BE2C (cell line): ENCODE measurements around the gene RRP8.

Experiments
- DNase-seq: peaks from one replicate; pipeline ENCODE4 v3.0.0-alpha.2; 2020
- H3K27me3 ChIP-seq: fragments of 250-450 bp; sonication (Bioruptor Pico); 2 replicates; pipeline ENCODE4 v1.5.1; 2020; ENCODE audit warnings: mild to moderate bottlenecking
- H3K36me3 ChIP-seq: fragments of 250-450 bp; sonication (Bioruptor Pico); 2 replicates; pipeline ENCODE4 v1.5.1; 2020; ENCODE audit warnings: mild to moderate bottlenecking
- H3K4me1 ChIP-seq: fragments of 250-450 bp; sonication (Bioruptor Pico); 2 replicates; pipeline ENCODE4 v1.5.1; 2020
- H3K4me3 ChIP-seq: 2 replicates; pipeline ENCODE4 v1.5.1; 2011; ENCODE audit warnings: low read depth, low read length
- H3K9me3 ChIP-seq: fragments of 250-450 bp; sonication (Bioruptor Pico); 2 replicates; pipeline ENCODE4 v1.5.1; 2020
- TF ChIP-seq, protein P1 (sequence below): IDR thresholded peaks from 2 replicates; pipeline ENCODE4 v1.5.1; 2012; ENCODE audit warnings: mild to moderate bottlenecking, low read depth, low read length

Gene RRP8

DNA sequence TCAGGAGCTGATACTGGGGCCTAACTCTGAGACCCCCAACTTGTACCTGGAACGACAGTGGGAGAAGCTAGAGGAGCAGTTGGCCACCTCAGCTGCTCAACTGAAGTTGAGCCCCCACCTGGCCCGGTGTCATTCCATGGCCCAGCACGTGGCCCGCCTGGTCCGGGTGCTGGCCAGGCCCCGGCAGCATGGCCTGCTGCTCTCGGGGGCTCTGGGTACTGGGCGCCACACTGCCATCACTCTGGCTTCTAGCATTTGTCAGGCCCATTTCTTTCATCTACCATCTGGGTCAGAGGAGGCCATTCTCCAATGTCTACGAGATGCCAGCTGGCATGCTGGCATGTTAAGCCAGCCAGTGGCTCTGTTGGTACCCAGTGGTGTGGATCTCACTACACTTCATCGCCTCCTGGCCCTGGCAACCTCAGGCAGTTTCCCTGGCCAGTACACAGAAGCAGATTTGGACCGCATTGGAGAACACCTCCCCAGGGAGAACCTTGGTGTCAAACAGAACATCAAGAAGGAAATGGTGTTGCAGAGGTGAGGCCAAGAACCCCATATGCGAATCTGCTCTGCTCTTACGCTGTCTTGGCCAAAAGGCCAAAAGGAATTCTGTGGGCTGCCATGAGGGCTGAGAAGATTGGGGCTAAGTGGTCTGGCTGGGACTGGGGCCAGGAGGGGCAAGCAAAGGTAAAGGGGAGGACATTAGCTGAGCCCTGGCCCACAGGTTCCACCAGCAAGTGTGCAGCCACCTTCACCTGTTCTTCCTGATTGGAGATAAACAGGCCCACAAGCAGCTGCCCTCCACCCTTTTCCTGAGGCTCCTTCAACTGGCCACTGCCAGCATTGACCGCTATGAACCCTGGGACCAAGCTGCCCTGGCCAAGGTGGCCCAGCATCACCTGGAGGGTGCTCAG, 45.4 kb downstream of the RRP8 start:
- DNase-seq: no peak
- TF ChIP-seq, protein P1, sequence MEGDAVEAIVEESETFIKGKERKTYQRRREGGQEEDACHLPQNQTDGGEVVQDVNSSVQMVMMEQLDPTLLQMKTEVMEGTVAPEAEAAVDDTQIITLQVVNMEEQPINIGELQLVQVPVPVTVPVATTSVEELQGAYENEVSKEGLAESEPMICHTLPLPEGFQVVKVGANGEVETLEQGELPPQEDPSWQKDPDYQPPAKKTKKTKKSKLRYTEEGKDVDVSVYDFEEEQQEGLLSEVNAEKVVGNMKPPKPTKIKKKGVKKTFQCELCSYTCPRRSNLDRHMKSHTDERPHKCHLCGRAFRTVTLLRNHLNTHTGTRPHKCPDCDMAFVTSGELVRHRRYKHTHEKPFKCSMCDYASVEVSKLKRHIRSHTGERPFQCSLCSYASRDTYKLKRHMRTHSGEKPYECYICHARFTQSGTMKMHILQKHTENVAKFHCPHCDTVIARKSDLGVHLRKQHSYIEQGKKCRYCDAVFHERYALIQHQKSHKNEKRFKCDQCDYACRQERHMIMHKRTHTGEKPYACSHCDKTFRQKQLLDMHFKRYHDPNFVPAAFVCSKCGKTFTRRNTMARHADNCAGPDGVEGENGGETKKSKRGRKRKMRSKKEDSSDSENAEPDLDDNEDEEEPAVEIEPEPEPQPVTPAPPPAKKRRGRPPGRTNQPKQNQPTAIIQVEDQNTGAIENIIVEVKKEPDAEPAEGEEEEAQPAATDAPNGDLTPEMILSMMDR: no peak
- Histone ChIP-seq H3K4me3 (no peak overlapping the region), H3K9me3 (no peaks in the 10 kb centered on the region), H3K36me3 (no peaks in the 10 kb centered on the region), H3K27me3 (no peaks in the 10 kb centered on the region), H3K4me1 (no peaks in the 10 kb centered on the region)

DNA sequence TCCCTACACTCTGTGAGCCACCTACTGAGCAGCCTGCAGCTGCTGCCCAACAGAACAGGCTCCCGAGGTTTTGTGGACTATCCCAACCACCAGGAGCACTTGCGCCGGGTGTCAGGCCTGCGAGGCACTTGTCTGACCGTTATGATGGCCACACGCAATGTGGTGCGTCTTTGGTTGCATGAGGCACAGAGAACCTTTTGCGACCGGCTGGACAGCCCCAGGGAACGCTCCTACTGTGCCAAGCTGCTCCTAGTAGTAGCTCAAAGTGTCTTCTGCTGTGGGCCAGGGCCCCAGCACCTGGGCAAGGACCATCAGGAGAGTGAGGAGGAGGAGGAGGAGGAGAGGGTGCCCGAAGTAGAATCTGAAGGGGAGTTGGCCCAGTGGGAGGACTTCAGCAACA, 46.4 kb downstream of the RRP8 start:
- TF ChIP-seq, protein P1: no peak
- DNase-seq: no peak
- H3K9me3 ChIP-seq: no peaks in the 10 kb centered on the region
- no peaks in the 10 kb centered on the region for H3K27me3 ChIP-seq
- H3K4me1 ChIP-seq: no peaks in the 10 kb centered on the region
- H3K4me3 ChIP-seq: no peak overlapping the region
- H3K36me3 ChIP-seq: no peaks in the 10 kb centered on the region

GRCh38 chr11:6556139-6556949, 47.1 kb downstream of the RRP8 start:
- Histone ChIP-seq H3K36me3 (no peaks in the 10 kb centered on the region), H3K27me3 (no peaks in the 10 kb centered on the region), H3K4me3 (no peak overlapping the region), H3K4me1 (no peaks in the 10 kb centered on the region), H3K9me3 (no peaks in the 10 kb centered on the region)
- DNase-seq: no peak
- TF ChIP-seq, protein P1: no peak

DNA sequence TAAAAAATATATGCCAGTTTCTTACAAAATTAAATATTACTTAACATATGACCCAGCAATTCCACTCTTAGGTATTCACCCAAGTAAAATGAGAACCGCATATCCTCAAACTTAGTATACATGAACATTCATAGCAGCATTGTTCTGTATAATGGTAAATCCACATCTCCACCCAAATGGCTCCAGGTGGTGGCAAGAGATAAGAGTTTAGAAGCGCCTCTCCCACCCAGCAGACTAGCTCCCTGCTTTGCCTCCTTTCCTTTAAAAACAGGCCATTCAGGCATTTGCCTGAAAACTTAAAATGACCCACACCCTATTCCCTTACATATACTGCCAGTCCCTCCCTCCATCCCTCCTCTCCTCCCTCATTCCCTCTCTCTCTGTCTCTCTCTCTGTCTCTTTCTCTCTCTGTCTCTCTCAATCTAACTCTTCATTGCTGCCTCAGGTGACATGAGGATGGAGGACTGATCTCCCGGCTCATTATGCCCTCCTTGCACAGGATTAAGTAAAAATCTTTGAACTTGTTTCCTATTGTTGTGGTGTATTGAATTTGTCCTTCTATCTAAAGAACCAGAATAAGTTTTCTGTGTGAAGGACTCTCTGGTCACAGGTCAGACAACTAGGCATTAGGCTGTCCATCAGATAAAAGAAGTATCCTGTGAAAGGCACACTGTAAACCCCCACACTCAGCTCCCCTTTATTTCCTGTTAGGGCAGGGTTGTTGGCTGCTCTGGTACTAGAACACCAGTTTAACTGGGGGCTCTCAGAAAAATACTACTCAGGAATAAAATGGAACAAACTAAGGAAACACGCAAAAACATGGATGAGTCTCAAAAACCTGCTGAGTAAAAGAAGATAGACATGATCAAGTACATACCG, 48.3 kb downstream of the RRP8 start:
- H3K36me3 ChIP-seq: no peaks in the 10 kb centered on the region
- no peak overlapping the region for H3K4me3 ChIP-seq
- no peaks in the 10 kb centered on the region for H3K9me3 ChIP-seq
- TF ChIP-seq, protein P1: no peak
- no peaks in the 10 kb centered on the region for H3K4me1 ChIP-seq
- H3K27me3 ChIP-seq: no peaks in the 10 kb centered on the region
- DNase-seq: no peak

- Histone ChIP-seq H3K36me3 (no peaks in the 10 kb centered on the region), H3K9me3 (no peaks in the 10 kb centered on the region), H3K4me3 (no peak overlapping the region), H3K4me1 (no peaks in the 10 kb centered on the region), H3K27me3 (no peaks in the 10 kb centered on the region)
- TF ChIP-seq, protein P1: no peak
- no peak for DNase-seq
Observed at GRCh38 chr11:6553634-6554033, 49.8 kb downstream of the RRP8 start.
